ENCODE measurements around the gene STK17B. TPM values are rescaled to one million over a fixed set of nuclear protein-coding genes. Genes with fewer than 3 reads are reported as not detected.
A peak's percentile ranks its signal among the peaks of the same experiment; 100 is the strongest.

Gene STK17B
- total and polyA plus RNA-seq, 2 experiments from 2014 or later = 5.7 to 13.7 TPM

GRCh38 chr2:196160101-196160500 lies 11.3 kb downstream of the STK17B start:
- Histone ChIP-seq H3K79me2 (replicated peaks; ENCODE audit: insufficient read depth) (peaks cover 11% of the 10 kb centered on the region), H3K4me2 (peak overlapping the region; percentile 21), H3F3A (replicated peaks; ENCODE audit: low read depth) (no peaks in the 10 kb centered on the region), H3K4me3 (no peak overlapping the region), H3K9me2 (ENCODE audit: insufficient read depth) (no peaks in the 10 kb centered on the region), H3K27me3 (ENCODE audit: insufficient read depth) (no peaks in the 10 kb centered on the region), H3K4me1 (ENCODE audit: insufficient read depth) (peaks cover 21% of the 10 kb centered on the region), H3K27ac (ENCODE audit: low read depth) (peak overlapping the region; percentile 11; the same call in 1 of the 2 replicates), H4K20me1 (replicated peaks; ENCODE audit: insufficient read depth) (no peaks in the 10 kb centered on the region), H3K36me3 (ENCODE audit: insufficient read depth) (no peaks in the 10 kb centered on the region), H2AFZ (no peak overlapping the region)
- H3K36me3 Mint-ChIP-seq (ENCODE audit: low read depth) = peaks cover 7% of the 10 kb centered on the region; the same call in 2 of the 3 replicates
- no peaks in the 10 kb centered on the region for H3K27me3 Mint-ChIP-seq (ENCODE audit: insufficient read depth, low read depth, poor library complexity)
- ATAC-seq (peak; percentile 53), DNase-seq (ENCODE audit: low spot score) (peak; percentile 76)
- H3K9me3 Mint-ChIP-seq = no peaks in the 10 kb centered on the region
- no peak overlapping the region for H3K4me3 Mint-ChIP-seq
- no peak for TF ChIP-seq REST (IDR thresholded peaks at IDR 0.05; ENCODE audit: unreplicated experiment)
- no peak for TF ChIP-seq EZH2 (IDR thresholded peaks at IDR 0.05; ENCODE audit: low read depth, unreplicated experiment)
- no peak for TF ChIP-seq NANOG (IDR thresholded peaks at IDR 0.05; ENCODE audit: borderline replicate concordance)
- TF ChIP-seq STAT1 (IDR thresholded peaks at IDR 0.05; ENCODE audit: unreplicated experiment) = no peak
- TF ChIP-seq ZNF331 (CRISPR knock-in tag; IDR thresholded peaks at IDR 0.05; ENCODE audit: low read depth) = no peak
- TF ChIP-seq, protein P1, sequence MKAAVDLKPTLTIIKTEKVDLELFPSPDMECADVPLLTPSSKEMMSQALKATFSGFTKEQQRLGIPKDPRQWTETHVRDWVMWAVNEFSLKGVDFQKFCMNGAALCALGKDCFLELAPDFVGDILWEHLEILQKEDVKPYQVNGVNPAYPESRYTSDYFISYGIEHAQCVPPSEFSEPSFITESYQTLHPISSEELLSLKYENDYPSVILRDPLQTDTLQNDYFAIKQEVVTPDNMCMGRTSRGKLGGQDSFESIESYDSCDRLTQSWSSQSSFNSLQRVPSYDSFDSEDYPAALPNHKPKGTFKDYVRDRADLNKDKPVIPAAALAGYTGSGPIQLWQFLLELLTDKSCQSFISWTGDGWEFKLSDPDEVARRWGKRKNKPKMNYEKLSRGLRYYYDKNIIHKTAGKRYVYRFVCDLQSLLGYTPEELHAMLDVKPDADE (IDR thresholded peaks at IDR 0.05) = no peak
- TF ChIP-seq, protein P2, sequence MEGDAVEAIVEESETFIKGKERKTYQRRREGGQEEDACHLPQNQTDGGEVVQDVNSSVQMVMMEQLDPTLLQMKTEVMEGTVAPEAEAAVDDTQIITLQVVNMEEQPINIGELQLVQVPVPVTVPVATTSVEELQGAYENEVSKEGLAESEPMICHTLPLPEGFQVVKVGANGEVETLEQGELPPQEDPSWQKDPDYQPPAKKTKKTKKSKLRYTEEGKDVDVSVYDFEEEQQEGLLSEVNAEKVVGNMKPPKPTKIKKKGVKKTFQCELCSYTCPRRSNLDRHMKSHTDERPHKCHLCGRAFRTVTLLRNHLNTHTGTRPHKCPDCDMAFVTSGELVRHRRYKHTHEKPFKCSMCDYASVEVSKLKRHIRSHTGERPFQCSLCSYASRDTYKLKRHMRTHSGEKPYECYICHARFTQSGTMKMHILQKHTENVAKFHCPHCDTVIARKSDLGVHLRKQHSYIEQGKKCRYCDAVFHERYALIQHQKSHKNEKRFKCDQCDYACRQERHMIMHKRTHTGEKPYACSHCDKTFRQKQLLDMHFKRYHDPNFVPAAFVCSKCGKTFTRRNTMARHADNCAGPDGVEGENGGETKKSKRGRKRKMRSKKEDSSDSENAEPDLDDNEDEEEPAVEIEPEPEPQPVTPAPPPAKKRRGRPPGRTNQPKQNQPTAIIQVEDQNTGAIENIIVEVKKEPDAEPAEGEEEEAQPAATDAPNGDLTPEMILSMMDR (conservative IDR thresholded peaks at IDR 0.05; ENCODE audit: low read depth in 2 of 2) = no peak
- no peak for TF ChIP-seq CREB1 (CRISPR knock-in tag; IDR thresholded peaks at IDR 0.05; ENCODE audit: low read depth)
- peaks cover 9% of the 10 kb centered on the region; the same call in 2 of the 3 replicates for H3K4me1 Mint-ChIP-seq
- no peak overlapping the region; the same call in 1 of the 2 replicates for H3K27ac Mint-ChIP-seq

Measured in GM23338 (cell line).